H1 (cell line): ENCODE data around the gene ATP6V0A4. TPM values are rescaled to one million over a fixed set of nuclear protein-coding genes. Genes with fewer than 3 reads are reported as not detected.
A peak's percentile ranks its signal among the peaks of the same experiment; 100 is the strongest.

ENCODE experiments used
- CTCF ChIA-PET: fragments of 300-600 bp; sonication (Branson Sonifier 250); formaldehyde crosslinking; loops from one replicate; lab custom pipeline; 2021; ENCODE audit not compliant: partially characterized antibody; lab: Charles Lee
- POLR2A ChIA-PET: fragments of 300-600 bp; sonication (Branson Sonifier 250); formaldehyde crosslinking; loops from one replicate; lab custom pipeline; 2021; ENCODE audit warnings: inconsistent platforms; ENCODE audit not compliant: partially characterized antibody; lab: Charles Lee
- DNase-seq, 2 experiments: peaks; one replicate each; pipeline versions ENCODE4 v3.0.0 to v3.0.0-alpha.2; 2010 to 2022; ENCODE audit warnings: low spot score in 2 of 2, low read depth in 1 of 2, mixed read lengths in 1 of 2
- FAIRE-seq: peaks from 2 replicates; lab custom pipeline; 2011; peaks lifted over from hg19 to GRCh38; lab: Jason Lieb, UNC
- H2AFZ ChIP-seq: 2 replicates; pipeline ENCODE4 v1.8.1; 2012; ENCODE audit warnings: low read length, inconsistent platforms
- H2AK5ac ChIP-seq: 2 replicates; pipeline ENCODE4 v1.6.1; 2013; ENCODE audit warnings: low read depth, low read length
- H2BK120ac ChIP-seq: replicated peaks from 2 replicates; pipeline ENCODE3; 2013; ENCODE audit warnings: low read depth, low read length, inconsistent platforms
- H2BK12ac ChIP-seq: 2 replicates; pipeline ENCODE4 v1.6.1; 2013; ENCODE audit warnings: low read depth, low read length
- H2BK15ac ChIP-seq: 2 replicates; pipeline ENCODE4 v1.6.1; 2013; ENCODE audit warnings: low read length
- H2BK20ac ChIP-seq: 2 replicates; pipeline ENCODE4 v1.6.1; 2013; ENCODE audit warnings: low read length
- H2BK5ac ChIP-seq: 2 replicates; pipeline ENCODE4 v1.6.1; 2013; ENCODE audit warnings: low read depth, low read length
- H3K14ac ChIP-seq: 2 replicates; pipeline ENCODE4 v1.6.1; 2013; ENCODE audit warnings: inconsistent platforms; ENCODE audit not compliant: insufficient read length
- H3K18ac ChIP-seq: 2 replicates; pipeline ENCODE4 v1.6.1; 2013; ENCODE audit warnings: low read length; ENCODE audit errors: extremely low read depth
- H3K23ac ChIP-seq: 2 replicates; pipeline ENCODE4 v1.6.1; 2013; ENCODE audit warnings: inconsistent platforms; ENCODE audit not compliant: insufficient read length
- H3K23me2 ChIP-seq: 2 replicates; pipeline ENCODE4 v1.6.1; 2013; ENCODE audit warnings: low read depth, low read length
- H3K27ac ChIP-seq: 2 replicates; pipeline ENCODE4 v1.6.1; 2011; ENCODE audit warnings: low read depth, low read length, inconsistent platforms
- H3K27me3 ChIP-seq, 4 experiments: replicated peaks in 1 of 4; 1 replicate in 1 of 4; 2 replicates in 3 of 4; pipeline versions ENCODE4 v1.6.1 to v1.8.1; 2011 to 2013; ENCODE audit warnings: low read length in 3 of 4, mild to moderate bottlenecking in 3 of 4, inconsistent platforms in 2 of 4, mixed read lengths in 2 of 4, moderate library complexity in 1 of 4; ENCODE audit not compliant: control insufficient read depth in 3 of 4, insufficient read depth in 3 of 4; ENCODE audit errors: extremely low read depth in 1 of 4
- H3K36me3 ChIP-seq, 4 experiments: 2 replicates each; pipeline versions ENCODE4 v1.6.1 to v1.8.1; 2011 to 2013; ENCODE audit warnings: mild to moderate bottlenecking in 4 of 4, low read length in 3 of 4, moderate library complexity in 2 of 4, control low read depth in 1 of 4, inconsistent platforms in 1 of 4; ENCODE audit not compliant: insufficient read depth in 4 of 4, control insufficient read depth in 2 of 4
- H3K4ac ChIP-seq: replicated peaks from 2 replicates; pipeline ENCODE3; 2013; ENCODE audit warnings: low read length, low read depth, mixed read lengths, inconsistent platforms; ENCODE audit not compliant: insufficient read length
- H3K4me1 ChIP-seq, 4 experiments: replicated peaks in 1 of 4; 1 replicate in 1 of 4; 2 replicates in 3 of 4; pipeline versions ENCODE4 v1.6.1 to v1.8.1; 2011 to 2013; ENCODE audit warnings: low read length in 3 of 4, inconsistent platforms in 2 of 4, mixed read lengths in 1 of 4; ENCODE audit not compliant: insufficient read depth in 4 of 4, control insufficient read depth in 3 of 4
- H3K4me2 ChIP-seq, 2 experiments: 2 replicates each; pipeline versions ENCODE4 v1.6.1 to v1.8.1; 2011 to 2013; ENCODE audit warnings: low read depth in 2 of 2, low read length in 2 of 2, control low read depth in 1 of 2, inconsistent platforms in 1 of 2, mild to moderate bottlenecking in 1 of 2; ENCODE audit not compliant: insufficient read depth in 1 of 2
- H3K4me3 ChIP-seq, 4 experiments: fragments of 200-600, 300-600 bp in 1 of 4; sonication (generic), shearing (Covaris generic), sonication (Bioruptor Twin) in 1 of 4; 2 replicates each; pipeline versions ENCODE4 v1.5.1 to v1.8.1; 2011 to 2016; ENCODE audit warnings: low read length in 4 of 4, low read depth in 3 of 4, control low read depth in 2 of 4, inconsistent platforms in 2 of 4, mild to moderate bottlenecking in 2 of 4, mixed read lengths in 1 of 4, moderate library complexity in 1 of 4; ENCODE audit not compliant: insufficient read depth in 2 of 4; ENCODE audit errors: extremely low read depth in 1 of 4
- H3K56ac ChIP-seq: replicated peaks from 2 replicates; pipeline ENCODE3; 2013; ENCODE audit warnings: low read depth, mild to moderate bottlenecking, mixed read lengths, low read length, inconsistent platforms; ENCODE audit not compliant: insufficient read length
- H3K79me1 ChIP-seq: 2 replicates; pipeline ENCODE4 v1.6.1; 2013; ENCODE audit warnings: low read depth, low read length, control low read depth
- H3K79me2 ChIP-seq, 2 experiments: 2 replicates each; pipeline versions ENCODE4 v1.6.1 to v1.8.1; 2012 to 2013; ENCODE audit warnings: low read length in 2 of 2, mild to moderate bottlenecking in 2 of 2, inconsistent platforms in 1 of 2; ENCODE audit not compliant: insufficient read depth in 2 of 2, control insufficient read depth in 1 of 2
- H3K9ac ChIP-seq, 4 experiments: replicated peaks in 1 of 4; 1 replicate in 1 of 4; 2 replicates in 3 of 4; pipeline versions ENCODE4 v1.6.1 to v1.8.1; 2011 to 2013; ENCODE audit warnings: low read depth in 3 of 4, low read length in 3 of 4, control low read depth in 2 of 4, mild to moderate bottlenecking in 2 of 4, moderate library complexity in 2 of 4, inconsistent platforms in 1 of 4; ENCODE audit errors: extremely low read depth in 1 of 4
- H3K9me3 ChIP-seq, 2 experiments: 2 replicates each; pipeline versions ENCODE4 v1.6.1 to v1.8.1; 2012 to 2013; ENCODE audit warnings: mild to moderate bottlenecking in 2 of 2, moderate library complexity in 2 of 2, control low read depth in 1 of 2, inconsistent platforms in 1 of 2, low read depth in 1 of 2, low read length in 1 of 2, mixed read lengths in 1 of 2; ENCODE audit not compliant: insufficient read depth in 2 of 2
- H4K20me1 ChIP-seq, 2 experiments: replicated peaks in 1 of 2; 2 replicates each; pipeline versions ENCODE3 to v1.8.1; 2011 to 2013; ENCODE audit warnings: inconsistent platforms in 2 of 2, low read length in 2 of 2, mild to moderate bottlenecking in 1 of 2; ENCODE audit not compliant: insufficient read depth in 2 of 2, control insufficient read depth in 1 of 2
- H4K5ac ChIP-seq: 2 replicates; pipeline ENCODE4 v1.6.1; 2013; ENCODE audit warnings: low read length, low read depth, mixed read lengths, inconsistent platforms; ENCODE audit not compliant: insufficient read length
- H4K8ac ChIP-seq: 2 replicates; pipeline ENCODE4 v1.8.0; 2013; ENCODE audit warnings: mild to moderate bottlenecking, moderate library complexity, low read length, inconsistent platforms; ENCODE audit not compliant: insufficient read depth; ENCODE audit errors: extremely low read depth
- H4K91ac ChIP-seq: replicated peaks from 2 replicates; pipeline ENCODE3; 2013; ENCODE audit warnings: low read length, mixed read lengths, inconsistent platforms; ENCODE audit not compliant: insufficient read length
- BRCA1 ChIP-seq: IDR thresholded peaks from 2 replicates; pipeline ENCODE4 v1.6.1; 2012; ENCODE audit warnings: low read depth, low read length, improper control_type of control experiment
- CBX5 ChIP-seq: fragments of 300-800, 300-1000 bp; sonication (generic); IDR thresholded peaks from 2 replicates; pipeline ENCODE4 v1.7.1; 2016; ENCODE audit warnings: antibody characterized with exemption, low read length, low read depth
- CREB1 ChIP-seq: IDR thresholded peaks from 2 replicates; pipeline ENCODE4 v1.6.1; 2012; ENCODE audit warnings: inconsistent platforms
- E2F6 ChIP-seq: IDR thresholded peaks from 2 replicates; pipeline ENCODE4 v1.6.1; 2012; ENCODE audit warnings: inconsistent platforms
- EZH2 ChIP-seq: fragments of 200-600 bp; sonication (generic); IDR thresholded peaks from 2 replicates; pipeline ENCODE4 v1.7.1; 2012; ENCODE audit warnings: low read depth, mild to moderate bottlenecking, moderate library complexity, low read length, inconsistent platforms; ENCODE audit not compliant: severe bottlenecking
- GABPA ChIP-seq: IDR thresholded peaks from 2 replicates; pipeline ENCODE4 v1.6.1; 2011; ENCODE audit warnings: mild to moderate bottlenecking, low read length, moderate library complexity, borderline replicate concordance; ENCODE audit not compliant: insufficient read depth
- HDAC6 ChIP-seq: IDR thresholded peaks from one replicate; pipeline ENCODE4 v1.7.1; 2012; ENCODE audit warnings: low read depth, mild to moderate bottlenecking, inconsistent platforms, low read length, moderate library complexity
- KDM4A ChIP-seq: IDR thresholded peaks from one replicate; pipeline ENCODE4 v1.7.1; 2012; ENCODE audit warnings: low read depth, mild to moderate bottlenecking, moderate library complexity, low read length, inconsistent platforms; ENCODE audit not compliant: severe bottlenecking
- NANOG ChIP-seq: IDR thresholded peaks from 2 replicates; pipeline ENCODE4 v1.6.1; 2011; ENCODE audit warnings: low read length, low read depth, mild to moderate bottlenecking, inconsistent platforms; ENCODE audit not compliant: insufficient read depth, poor library complexity, severe bottlenecking
- POU5F1 ChIP-seq: IDR thresholded peaks from 2 replicates; pipeline ENCODE4 v1.6.1; 2011; ENCODE audit warnings: low read depth, mild to moderate bottlenecking, low read length, moderate library complexity
- RAD21 ChIP-seq, 2 experiments: IDR thresholded peaks in 1 of 2; conservative IDR thresholded peaks in 1 of 2; 2 replicates each; pipeline ENCODE4 v1.6.1; 2011; ENCODE audit warnings: low read depth in 2 of 2, low read length in 2 of 2, improper control_type of control experiment in 1 of 2, inconsistent platforms in 1 of 2, mild to moderate bottlenecking in 1 of 2, moderate library complexity in 1 of 2
- WGBS, 2 experiments: shearing (Covaris generic) in 1 of 2; methylation state at CpG; one replicate each; pipeline versions ENCODE4 v1.1.6 to v1.1.7; 2013 to 2015; ENCODE audit warnings: low lambda C conversion rate in 2 of 2, mixed read lengths in 2 of 2, inconsistent platforms in 1 of 2, low coverage in 1 of 2, missing lambda C conversion rate in 1 of 2; ENCODE audit not compliant: insufficient replicate concordance in 2 of 2, insufficient coverage in 1 of 2, insufficient read length in 1 of 2; ENCODE audit errors: extremely low coverage in 1 of 2, missing lambda C conversion rate in 1 of 2; 5-methylcytosine and 5-hydroxymethylcytosine counted together
- polyA plus RNA-seq, 7 experiments: library from polyadenylated mRNA; depleted of rRNA in 3 of 7; stranded (reverse) in 5 of 7; unstranded in 2 of 7; fragments of >200 nt in 5 of 7; fragments of 200-250 nt in 2 of 7; gene quantifications; 1 replicate in 5 of 7; 2 replicates in 1 of 7; 4 replicates in 1 of 7; pipeline versions ENCODE4 v1.2.1 to v1.2.3, GENCODE V29; 2011 to 2013; ENCODE audit warnings: missing spikeins in 2 of 7, mixed read lengths in 2 of 7
- total RNA-seq: library from RNA; stranded (reverse); fragmentation: NEBNext Ultra II Directional; extraction: Animal tissue kit (Norgen Biotek cat#: 25700); gene quantifications from 2 replicates; pipeline ENCODE4 v1.2.1, GENCODE V29; 2021

Gene ATP6V0A4
- total and polyA plus RNA-seq, 2 of the 8 experiments (the other 6 are each of a cell fraction or from before 2014, with no cell fraction given) = 0.47 to 1.6 TPM

GRCh38 chr7:138669364-138669763 is 128.6 kb downstream of the ATP6V0A4 start:
- Histone ChIP-seq H4K91ac (no peak overlapping the region), H3K4me1 (peaks cover 7 to 24% (median 16%) of the 10 kb centered on the region in 4 experiments; a peak in 5 of 7 replicates), H3K23ac (no peak overlapping the region), H3K36me3 (no peaks in the 10 kb centered on the region), H3K27me3 (no peaks in the 10 kb centered on the region), H3K4ac (no peak overlapping the region), H3K23me2 (no peaks in the 10 kb centered on the region; the same call in 1 of the 2 replicates), H3K56ac (no peak overlapping the region), H3K14ac (no peak overlapping the region), H4K5ac (no peak overlapping the region), H2BK120ac (no peak overlapping the region), H3K4me2 (no peak overlapping the region; a peak in 1 of 4 replicates), H3K9me3 (peaks cover 0 to 2% of the 10 kb centered on the region in 2 experiments; a peak in 1 of 4 replicates), H2BK5ac (no peak overlapping the region; the same call in 1 of the 2 replicates), H2BK15ac (no peak overlapping the region), H2BK12ac (0 out of 2 replicates have a peak overlapping the region, but pooled peaks have one; percentile 75), H2BK20ac (peak overlapping the region; percentile 40; the same call in 1 of the 2 replicates), H2AFZ (no peak overlapping the region), H3K18ac (no peak overlapping the region; the same call in 1 of the 2 replicates), H3K79me2 (no peaks in the 10 kb centered on the region), H4K20me1 (no peaks in the 10 kb centered on the region), H3K79me1 (no peaks in the 10 kb centered on the region), H2AK5ac (no peak overlapping the region; the same call in 1 of the 2 replicates), H3K9ac (no peak overlapping the region), H4K8ac (no peak overlapping the region), H3K4me3 (no peak overlapping the region), H3K27ac (no peak overlapping the region)
- ChIA-PET CTCF (interaction anchor here (0.5 kb wide), 1 partner anchor 763 kb away, joined by 5 read pairs; no protein-coding TSS in a partner anchor), POLR2A (interaction anchor here (0.6 kb wide), 1 partner anchor 208 kb away, joined by 3 read pairs; no protein-coding TSS in a partner anchor)
- WGBS, 2 experiments = 65% methylated on average over 4 of the region's 4 CpGs; no CpG with 5 or more reads in 1 of the 2 experiments
- no peak for FAIRE-seq
- no peak for DNase-seq
- TF ChIP-seq GABPA (no peak), E2F6 (no peak), CBX5 (no peak), CREB1 (no peak), RAD21 (IDR thresholded peaks at IDR 0.05 in 1 of 2, conservative IDR thresholded peaks at IDR 0.05 in 1 of 2; ENCODE audit: low read depth in 2 of 2, low read length in 2 of 2) (no peak), BRCA1 (no peak), NANOG (no peak), POU5F1 (no peak), KDM4A (no peak), EZH2 (no peak), HDAC6 (no peak)
